ENCODE results near the gene TRPV4.

DNA sequence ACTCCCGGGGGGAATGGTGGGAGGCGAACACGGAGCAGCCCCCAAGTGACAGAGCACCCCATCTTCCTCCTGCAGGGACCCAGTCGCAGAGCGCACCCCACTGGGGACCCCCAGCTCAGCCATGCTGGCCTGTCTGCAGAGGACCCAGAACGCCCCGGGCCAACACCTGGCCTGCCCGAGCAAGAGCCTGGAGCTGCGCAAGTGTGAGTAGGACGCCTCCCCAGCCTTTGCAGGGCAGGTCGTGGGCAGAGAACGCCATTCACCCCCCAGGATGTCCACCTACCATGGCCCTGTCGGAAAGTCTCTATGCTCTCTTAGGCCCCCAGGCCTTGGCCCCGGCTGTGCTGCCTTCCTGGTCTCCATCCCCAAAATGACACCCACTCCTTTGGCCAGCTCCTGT is 89.2 kb downstream of the TRPV4 start:
- TF ChIP-seq, protein P1, sequence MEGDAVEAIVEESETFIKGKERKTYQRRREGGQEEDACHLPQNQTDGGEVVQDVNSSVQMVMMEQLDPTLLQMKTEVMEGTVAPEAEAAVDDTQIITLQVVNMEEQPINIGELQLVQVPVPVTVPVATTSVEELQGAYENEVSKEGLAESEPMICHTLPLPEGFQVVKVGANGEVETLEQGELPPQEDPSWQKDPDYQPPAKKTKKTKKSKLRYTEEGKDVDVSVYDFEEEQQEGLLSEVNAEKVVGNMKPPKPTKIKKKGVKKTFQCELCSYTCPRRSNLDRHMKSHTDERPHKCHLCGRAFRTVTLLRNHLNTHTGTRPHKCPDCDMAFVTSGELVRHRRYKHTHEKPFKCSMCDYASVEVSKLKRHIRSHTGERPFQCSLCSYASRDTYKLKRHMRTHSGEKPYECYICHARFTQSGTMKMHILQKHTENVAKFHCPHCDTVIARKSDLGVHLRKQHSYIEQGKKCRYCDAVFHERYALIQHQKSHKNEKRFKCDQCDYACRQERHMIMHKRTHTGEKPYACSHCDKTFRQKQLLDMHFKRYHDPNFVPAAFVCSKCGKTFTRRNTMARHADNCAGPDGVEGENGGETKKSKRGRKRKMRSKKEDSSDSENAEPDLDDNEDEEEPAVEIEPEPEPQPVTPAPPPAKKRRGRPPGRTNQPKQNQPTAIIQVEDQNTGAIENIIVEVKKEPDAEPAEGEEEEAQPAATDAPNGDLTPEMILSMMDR (IDR thresholded peaks at IDR 0.05) = no peak
- TF ChIP-seq POLR2A (IDR thresholded peaks at IDR 0.05) = no peak

Measured in esophagus squamous epithelium (tissue), 4 donors.